GM12891 (cell line): ENCODE data around the gene MAP3K20.

ENCODE experiments used
- DNase-seq: peaks from one replicate; pipeline ENCODE4 v3.0.0; 2011; ENCODE audit warnings: low spot score; ENCODE audit not compliant: insufficient read length
- FAIRE-seq: peaks from 2 replicates; lab custom pipeline; 2011; peaks lifted over from hg19 to GRCh38; lab: Jason Lieb, UNC
- PAX5 ChIP-seq: IDR thresholded peaks from 2 replicates; pipeline ENCODE4 v1.6.1; 2011; ENCODE audit warnings: low read length, moderate library complexity, mild to moderate bottlenecking; ENCODE audit not compliant: insufficient read depth, severe bottlenecking
- POLR2A ChIP-seq: IDR thresholded peaks from 2 replicates; pipeline ENCODE4 v1.6.1; 2011; ENCODE audit warnings: low read depth, low read length, control low read depth
- POLR2AphosphoS5 ChIP-seq: IDR thresholded peaks from 2 replicates; pipeline ENCODE4 v1.6.1; 2011; ENCODE audit warnings: low read depth, low read length, control low read depth
- POU2F2 ChIP-seq: IDR thresholded peaks from 2 replicates; pipeline ENCODE4 v1.6.1; 2011; ENCODE audit warnings: low read depth, mild to moderate bottlenecking, control low read depth, low read length, moderate library complexity
- SPI1 ChIP-seq: IDR thresholded peaks from 2 replicates; pipeline ENCODE4 v1.6.1; 2011; ENCODE audit warnings: low read depth, low read length, control low read depth
- TAF1 ChIP-seq: IDR thresholded peaks from 2 replicates; pipeline ENCODE4 v1.6.1; 2011; ENCODE audit warnings: low read depth, low read length, control low read depth

MAP3K20 gene

DNA sequence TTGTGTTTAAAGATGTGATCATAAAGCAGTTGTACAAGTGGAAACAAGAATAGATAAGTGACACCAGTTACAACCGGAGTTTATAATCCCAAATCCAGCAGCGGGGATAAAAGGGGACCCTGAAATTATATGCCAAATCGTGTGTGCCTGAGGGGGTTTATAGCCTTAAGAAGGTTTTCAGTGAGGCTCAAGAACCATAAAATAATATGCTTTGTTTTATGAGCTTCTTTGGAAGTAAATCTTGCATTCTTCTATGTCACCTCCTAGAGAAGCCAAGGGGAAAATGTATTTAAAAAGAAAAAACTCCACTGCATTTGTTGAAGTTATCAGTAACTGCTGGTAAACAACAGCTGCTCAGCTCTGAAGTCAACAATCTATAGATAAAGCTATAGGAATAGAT, 25.8 kb upstream of the MAP3K20 start:
- DNase-seq (no peak), FAIRE-seq (no peak)
- TF ChIP-seq POLR2A (no peak), SPI1 (no peak), PAX5 (no peak), POU2F2 (no peak), TAF1 (no peak), POLR2AphosphoS5 (no peak)

DNA sequence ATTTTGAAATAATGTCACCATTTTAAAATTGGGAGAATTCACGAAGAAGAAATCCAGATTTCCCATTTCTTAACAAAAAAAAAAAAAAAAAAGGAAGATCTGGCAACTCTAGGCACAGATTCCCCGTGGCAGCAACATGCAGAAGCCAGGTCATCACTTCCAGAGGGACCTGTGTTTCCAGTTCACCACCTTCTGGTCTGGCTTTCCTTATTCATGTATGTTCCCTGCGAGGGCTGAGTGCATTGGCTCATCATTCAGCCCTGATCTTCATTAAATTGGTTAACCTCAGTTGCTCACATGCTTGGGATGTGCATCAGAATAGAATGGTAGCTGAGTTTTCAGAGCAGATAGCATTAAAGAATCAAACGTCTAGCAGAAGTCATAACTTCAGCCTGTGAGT, 25.0 kb upstream of the MAP3K20 start:
- TF ChIP-seq POLR2A (no peak), SPI1 (no peak), TAF1 (no peak), POLR2AphosphoS5 (no peak), PAX5 (no peak), POU2F2 (no peak)
- DNase-seq (no peak), FAIRE-seq (no peak)

DNA sequence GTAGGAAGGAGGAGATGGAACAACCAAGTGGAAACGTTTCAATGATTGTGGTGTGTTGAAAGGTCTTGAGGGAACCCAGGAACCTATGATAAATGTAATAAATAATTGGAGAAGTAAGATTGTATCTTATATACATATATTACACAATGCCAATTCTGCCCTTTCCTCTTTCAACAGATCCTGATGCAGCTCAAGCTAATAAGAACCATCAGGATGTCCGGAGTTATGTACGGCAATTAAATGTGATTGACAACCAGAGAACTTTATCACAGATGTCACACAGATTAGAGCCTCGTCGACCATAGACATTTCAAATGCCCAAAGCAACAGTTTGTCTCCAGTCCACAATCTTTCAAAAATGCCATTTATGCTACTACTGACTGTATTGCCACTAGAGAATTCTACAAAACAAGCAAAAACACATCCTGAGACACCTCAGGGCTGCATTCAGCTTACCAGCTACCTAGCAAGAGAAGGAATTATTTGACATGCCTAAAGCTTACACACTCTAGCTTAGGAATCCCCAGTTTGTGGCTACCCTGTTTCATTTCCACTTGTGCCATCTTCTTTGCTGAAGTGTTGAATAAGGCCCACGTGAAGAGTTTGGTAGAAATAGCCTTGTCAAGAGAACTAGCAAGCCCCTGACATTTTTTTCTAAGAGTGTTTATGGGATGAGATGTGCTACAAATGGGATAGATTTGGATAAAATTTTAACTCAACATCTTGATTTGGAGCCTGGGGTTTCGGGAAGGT, 24.0 kb upstream of the MAP3K20 start:
- no peak for TF ChIP-seq POLR2A
- no peak for TF ChIP-seq SPI1
- no peak for TF ChIP-seq TAF1
- no peak for TF ChIP-seq POU2F2
- no peak for TF ChIP-seq PAX5
- no peak for TF ChIP-seq POLR2AphosphoS5
- DNase-seq (no peak), FAIRE-seq (no peak)

DNA sequence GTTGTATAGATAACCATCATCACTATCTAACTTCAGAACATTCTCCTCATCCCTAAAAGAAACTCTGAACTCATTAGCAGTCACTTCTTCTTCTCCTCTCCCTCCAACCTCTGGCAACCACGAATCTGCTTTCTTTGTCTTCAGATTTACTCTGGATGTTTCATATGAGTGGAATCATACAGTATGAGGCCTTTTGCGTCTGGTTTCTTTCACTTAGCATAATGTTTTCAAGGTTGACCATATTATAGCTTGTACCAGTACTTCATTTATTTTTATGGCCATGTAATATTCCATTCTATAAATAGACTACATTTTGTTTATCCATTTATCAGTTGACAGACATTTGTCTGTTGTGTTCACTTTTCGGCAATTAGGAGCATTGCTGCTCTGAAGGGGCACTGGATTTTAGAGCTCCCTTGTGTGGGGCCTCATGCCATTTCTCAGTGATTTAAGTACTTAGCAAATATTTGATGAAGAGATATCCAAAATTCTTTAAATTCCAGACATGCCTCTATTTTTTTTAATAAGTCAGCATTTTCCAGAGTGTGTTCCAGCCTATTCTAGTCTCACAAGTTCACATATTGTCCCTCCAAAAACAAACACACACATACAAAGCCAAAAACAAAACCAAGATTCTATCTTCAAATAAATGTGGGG, 22.5 kb upstream of the MAP3K20 start:
- FAIRE-seq (no peak), DNase-seq (no peak)
- no peak for TF ChIP-seq TAF1
- TF ChIP-seq SPI1, result no peak
- no peak for TF ChIP-seq POLR2AphosphoS5
- TF ChIP-seq POLR2A, result no peak
- TF ChIP-seq PAX5, result no peak
- no peak for TF ChIP-seq POU2F2

DNA sequence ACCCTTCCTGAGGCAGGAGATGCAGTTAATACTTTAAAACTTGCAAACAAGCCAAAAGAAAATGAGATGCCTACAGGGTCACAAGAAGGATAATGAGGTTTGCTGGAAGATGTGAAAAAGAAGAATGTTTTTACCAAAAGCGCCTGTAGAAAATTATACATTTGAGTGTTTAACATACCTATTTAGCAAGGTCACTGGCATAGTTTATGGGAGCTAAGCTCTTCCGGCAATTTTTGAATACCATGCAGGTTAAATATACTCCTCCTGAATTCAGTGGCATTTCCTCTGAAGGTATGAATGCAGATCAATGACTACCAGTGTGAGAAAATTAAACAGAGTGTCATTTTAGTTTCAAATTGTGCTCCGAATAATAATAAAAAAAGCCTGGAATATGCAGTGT, 21.2 kb upstream of the MAP3K20 start:
- DNase-seq, result no peak

DNA sequence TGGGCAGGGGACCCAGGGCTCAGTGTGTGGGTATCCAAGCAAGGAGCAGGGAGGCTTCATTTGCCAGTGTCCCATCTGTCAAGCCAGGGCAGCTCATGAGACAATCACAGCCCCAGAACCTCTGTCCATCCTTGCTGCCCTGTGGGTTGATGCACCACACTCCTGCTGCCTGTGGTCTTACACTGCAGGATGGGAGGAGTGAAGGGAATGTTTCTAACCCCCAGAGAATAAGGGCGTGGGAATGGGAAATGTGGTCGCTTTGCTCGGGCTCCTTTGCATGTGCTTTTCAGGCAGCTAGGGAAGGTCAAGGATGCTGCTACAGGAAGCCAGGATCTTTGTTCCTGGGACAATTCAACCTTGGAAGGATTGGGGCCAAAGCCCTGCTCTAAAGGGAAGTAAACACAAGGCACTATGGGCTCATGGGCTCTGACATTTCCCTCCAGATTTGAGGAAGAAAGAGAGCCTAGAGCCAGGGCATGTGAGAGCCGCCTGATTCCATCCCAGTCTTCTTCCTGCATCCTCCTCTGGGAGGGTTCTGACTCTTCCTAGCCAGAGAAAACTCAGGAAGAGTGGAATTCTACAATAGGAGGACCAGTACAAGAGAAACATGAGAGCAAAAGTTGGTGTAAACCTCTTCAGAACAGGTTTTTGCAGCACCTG, 18.8 kb upstream of the MAP3K20 start:
- DNase-seq, result no peak
- no peak for FAIRE-seq
- no peak for TF ChIP-seq SPI1
- TF ChIP-seq POU2F2, result no peak
- TF ChIP-seq POLR2AphosphoS5, result no peak
- TF ChIP-seq TAF1, result no peak
- no peak for TF ChIP-seq POLR2A
- TF ChIP-seq PAX5, result no peak

More for the DNA sequence above, 21.2 kb upstream of the MAP3K20 start:
- no peak for FAIRE-seq
- TF ChIP-seq SPI1 (no peak), PAX5 (no peak), POLR2AphosphoS5 (no peak), POLR2A (no peak), TAF1 (no peak), POU2F2 (no peak)

DNA sequence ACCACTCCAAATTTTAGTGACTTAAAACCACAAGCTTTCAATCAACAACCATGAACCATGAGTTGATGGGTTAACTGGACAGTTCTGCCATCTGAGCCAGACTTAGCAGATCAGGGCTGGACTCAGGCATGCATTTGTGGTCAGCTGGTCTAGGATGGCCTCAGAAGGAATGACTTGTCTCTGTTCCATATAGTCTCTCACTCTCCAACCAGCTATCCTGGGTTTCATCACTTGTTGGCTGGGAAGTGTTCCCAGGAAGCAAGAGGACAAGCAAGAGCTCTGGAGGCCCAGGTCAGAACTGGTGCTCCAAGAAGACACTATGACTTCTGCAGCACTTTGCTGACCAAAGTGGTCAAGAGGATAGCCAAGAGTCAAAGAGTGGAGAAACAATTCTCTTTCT, 17.5 kb upstream of the MAP3K20 start:
- no peak for TF ChIP-seq TAF1
- no peak for TF ChIP-seq POLR2AphosphoS5
- no peak for TF ChIP-seq POU2F2
- TF ChIP-seq POLR2A, result no peak
- no peak for TF ChIP-seq SPI1
- no peak for TF ChIP-seq PAX5
- no peak for DNase-seq
- FAIRE-seq, result no peak

DNA sequence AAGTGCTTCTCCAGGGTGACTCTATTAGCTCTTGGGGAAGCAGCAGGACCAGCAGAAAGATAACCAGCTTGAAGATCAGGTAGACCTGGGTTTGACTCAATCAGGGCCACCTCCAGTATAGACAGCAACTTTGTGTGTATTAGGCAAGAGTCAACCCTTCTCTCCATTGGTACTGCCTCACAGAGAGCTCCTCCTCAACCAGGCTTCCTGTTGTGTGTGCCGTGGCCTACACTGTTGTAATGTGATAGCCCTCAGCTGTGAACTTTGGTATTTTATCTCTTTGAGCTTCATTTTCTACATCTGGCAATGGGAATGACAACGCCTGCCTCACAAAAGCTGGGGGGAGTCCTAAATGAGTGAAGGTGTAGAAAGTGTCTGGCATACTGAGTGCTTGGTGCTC, 17.0 kb upstream of the MAP3K20 start:
- FAIRE-seq (no peak), DNase-seq (no peak)
- TF ChIP-seq POLR2A (no peak), PAX5 (no peak), TAF1 (no peak), POLR2AphosphoS5 (no peak), POU2F2 (no peak), SPI1 (no peak)

DNA sequence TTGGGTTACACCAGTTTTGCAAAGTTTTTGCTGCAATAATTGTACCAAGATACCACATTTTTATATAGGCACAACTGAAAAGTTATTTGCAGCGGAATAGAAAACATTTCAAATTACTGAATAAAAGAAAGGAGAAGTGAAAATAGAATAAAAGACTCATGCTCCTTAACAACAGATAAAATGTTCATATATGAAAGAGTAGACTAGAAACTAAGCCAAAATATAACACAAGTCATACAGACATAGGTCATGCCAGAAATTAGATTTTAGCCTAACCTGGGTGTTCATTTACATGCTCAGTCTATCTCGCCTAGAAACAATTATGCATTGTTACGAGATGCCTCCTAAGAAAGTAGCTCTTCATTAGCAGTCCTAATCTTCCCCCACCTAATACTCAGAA, 16.4 kb upstream of the MAP3K20 start:
- no peak for FAIRE-seq
- DNase-seq, result no peak
- TF ChIP-seq POLR2A (no peak), TAF1 (no peak), POLR2AphosphoS5 (no peak), POU2F2 (no peak), PAX5 (no peak), SPI1 (no peak)
